ENCODE results near the gene GNAI3.

GNAI3 gene

GRCh38 chr1:109620401-109620791, 72.0 kb downstream of the GNAI3 start:
- intact Hi-C loops (cut with DNase I), result no loop called here
- DNase-seq, result peak in 3 of 10 donors; percentile 32 to 91 (median 55)

- intact Hi-C loops (cut with DNase I), result no loop called here
- peak; percentile 84 to 99 (median 95) for DNase-seq
Measured at GRCh38 chr1:109620841-109621286, 72.4 kb downstream of the GNAI3 start.

DNA sequence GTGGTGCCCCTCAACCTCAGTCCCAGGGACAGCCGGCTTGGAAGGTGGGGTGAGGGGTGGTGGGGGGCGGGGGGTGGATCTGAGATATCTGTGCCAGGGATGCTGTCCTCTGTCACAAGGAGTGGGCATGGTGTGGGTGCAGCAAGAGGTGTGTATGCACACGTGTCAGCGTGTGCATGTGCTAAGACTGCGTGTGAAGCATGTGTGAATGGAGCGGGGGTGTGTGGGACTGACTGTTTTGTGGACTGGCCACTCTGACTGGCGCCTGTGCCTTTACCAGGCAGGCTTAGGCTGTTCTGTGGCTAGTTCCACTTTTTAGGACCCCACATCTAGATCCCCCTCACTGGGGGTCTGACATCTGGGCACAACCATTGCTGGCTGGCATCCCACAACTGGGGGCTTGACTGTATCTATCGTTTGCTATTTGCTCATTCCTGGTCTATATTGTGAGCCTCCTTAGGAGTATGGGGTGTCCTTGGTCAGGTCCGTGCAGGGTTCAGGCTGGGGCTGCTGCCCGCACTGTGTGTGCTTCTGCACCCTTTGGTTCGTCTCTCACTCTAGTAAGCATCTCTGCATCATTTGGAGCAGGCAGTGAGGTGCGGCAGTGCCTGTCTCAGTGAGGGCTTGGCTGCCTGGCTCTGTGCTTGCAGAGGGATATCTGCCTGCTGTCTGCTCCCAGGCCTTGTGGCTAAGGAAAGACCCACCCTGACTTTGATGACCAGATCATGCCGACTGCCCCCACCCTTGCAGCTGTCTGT, 73.1 kb downstream of the GNAI3 start:
- intact Hi-C loops (cut with DNase I), result no loop called here
- peak in 4 of 10 donors; percentile 39 to 91 (median 76) for DNase-seq

- intact Hi-C loops (cut with DNase I), result no loop called here
Measured at GRCh38 chr1:109622137-109622892, 73.9 kb downstream of the GNAI3 start.

DNA sequence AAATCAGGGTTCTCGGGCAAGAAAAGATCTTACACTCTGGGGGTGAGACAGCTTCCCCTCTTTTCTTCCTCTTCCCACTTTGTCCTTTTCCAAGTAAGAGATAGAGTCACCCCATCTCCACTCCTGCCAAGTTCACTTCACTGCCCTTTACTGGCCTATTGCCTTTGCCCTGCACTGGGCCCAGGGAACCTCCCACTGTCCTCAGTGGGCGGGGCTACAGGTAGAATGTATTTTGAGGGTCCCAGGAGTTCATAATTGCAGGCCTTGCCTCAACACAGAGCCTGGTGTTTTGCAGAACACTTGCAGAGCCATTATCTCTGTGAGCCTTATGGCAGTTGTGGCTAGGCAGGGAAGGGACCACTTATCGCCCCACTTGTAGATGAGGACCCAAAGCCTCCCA, 74.5 kb downstream of the GNAI3 start:
- no peak for DNase-seq
- intact Hi-C loops (cut with DNase I), result no loop called here

More at GRCh38 chr1:109622137-109622892, 73.9 kb downstream of the GNAI3 start:
- DNase-seq, result peak in 1 of 10 donors; percentile 53

DNA sequence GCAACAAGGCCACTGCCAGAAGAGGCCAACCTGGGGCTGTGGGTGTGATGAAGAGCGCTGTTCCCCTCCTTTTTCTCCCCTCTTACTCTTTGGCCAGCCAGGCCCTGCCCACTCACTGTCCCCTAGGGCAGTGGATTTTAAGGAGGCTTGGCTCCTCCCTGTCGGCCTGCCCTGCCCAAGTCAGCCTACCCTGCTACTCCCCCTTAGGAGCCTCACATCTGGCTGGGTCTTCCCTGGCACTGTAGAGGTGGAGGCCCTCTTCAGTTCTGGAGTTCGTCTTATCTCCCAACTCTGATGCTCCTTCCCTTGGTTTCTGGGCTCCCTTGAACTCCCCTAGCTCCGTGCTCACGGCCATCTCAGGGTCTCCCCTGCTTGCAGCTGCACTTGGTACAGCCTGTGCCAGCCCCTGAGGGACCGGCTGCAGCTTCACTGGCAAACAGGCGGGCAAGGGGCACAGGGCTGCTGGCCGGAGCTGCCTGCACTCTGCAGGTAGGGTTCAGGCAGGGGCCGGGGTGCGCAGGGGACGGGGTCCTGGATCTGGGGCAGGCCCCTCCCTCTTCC, 75.3 kb downstream of the GNAI3 start:
- DNase-seq, result peak in 5 of 10 donors; percentile 53 to 93 (median 88)

DNA sequence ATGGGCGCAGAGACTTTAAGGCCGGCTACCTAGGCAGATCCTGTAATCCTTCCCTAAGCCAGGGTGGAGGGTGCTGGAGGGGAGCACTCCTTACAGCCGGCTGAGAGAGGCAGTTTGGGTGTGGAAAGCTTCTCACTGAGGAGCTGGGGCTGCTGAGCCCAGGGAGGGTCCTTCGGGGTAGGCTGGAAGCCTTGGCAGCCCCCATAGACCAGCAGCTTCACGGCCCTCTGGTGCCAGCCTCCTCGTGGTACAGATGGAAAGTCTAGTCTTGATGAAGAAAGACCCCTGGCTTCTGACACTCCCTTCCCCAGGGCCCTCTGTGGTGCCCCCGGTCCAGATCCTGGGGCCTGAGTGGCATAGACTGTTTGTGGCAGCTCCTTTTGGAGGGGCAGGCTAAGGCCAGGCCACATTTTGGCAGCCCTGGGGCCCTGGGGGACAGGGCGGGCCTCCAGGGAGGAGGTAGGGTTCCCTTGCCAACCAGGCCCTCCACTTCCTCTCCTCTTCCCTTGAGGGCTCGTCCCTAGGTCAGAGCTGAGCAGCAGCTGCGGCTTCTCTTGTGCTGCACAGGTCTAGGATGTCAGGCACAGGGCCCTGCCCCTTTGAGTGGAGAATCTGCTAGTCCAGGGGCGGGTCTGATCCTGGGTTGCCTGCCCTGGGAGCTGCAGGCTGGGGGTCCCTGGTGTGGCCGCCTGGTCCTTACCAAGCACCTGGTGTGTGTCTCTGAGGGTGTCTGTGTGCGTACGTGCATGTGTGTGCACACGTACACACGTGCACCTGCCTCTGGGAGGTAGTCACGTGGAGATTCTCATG, 76.0 kb downstream of the GNAI3 start:
- peak in 1 of 10 donors; percentile 74 for DNase-seq

More for the DNA sequence above, 75.3 kb downstream of the GNAI3 start:
- intact Hi-C loops (cut with DNase I), result no loop called here

GRCh38 chr1:109625176-109625575, 76.8 kb downstream of the GNAI3 start:
- peak in 1 of 10 donors; percentile 59 for DNase-seq
- intact Hi-C loops (cut with DNase I), result no loop called here

More for the DNA sequence above, 76.0 kb downstream of the GNAI3 start:
- intact Hi-C loops (cut with DNase I), result no loop called here

DNA sequence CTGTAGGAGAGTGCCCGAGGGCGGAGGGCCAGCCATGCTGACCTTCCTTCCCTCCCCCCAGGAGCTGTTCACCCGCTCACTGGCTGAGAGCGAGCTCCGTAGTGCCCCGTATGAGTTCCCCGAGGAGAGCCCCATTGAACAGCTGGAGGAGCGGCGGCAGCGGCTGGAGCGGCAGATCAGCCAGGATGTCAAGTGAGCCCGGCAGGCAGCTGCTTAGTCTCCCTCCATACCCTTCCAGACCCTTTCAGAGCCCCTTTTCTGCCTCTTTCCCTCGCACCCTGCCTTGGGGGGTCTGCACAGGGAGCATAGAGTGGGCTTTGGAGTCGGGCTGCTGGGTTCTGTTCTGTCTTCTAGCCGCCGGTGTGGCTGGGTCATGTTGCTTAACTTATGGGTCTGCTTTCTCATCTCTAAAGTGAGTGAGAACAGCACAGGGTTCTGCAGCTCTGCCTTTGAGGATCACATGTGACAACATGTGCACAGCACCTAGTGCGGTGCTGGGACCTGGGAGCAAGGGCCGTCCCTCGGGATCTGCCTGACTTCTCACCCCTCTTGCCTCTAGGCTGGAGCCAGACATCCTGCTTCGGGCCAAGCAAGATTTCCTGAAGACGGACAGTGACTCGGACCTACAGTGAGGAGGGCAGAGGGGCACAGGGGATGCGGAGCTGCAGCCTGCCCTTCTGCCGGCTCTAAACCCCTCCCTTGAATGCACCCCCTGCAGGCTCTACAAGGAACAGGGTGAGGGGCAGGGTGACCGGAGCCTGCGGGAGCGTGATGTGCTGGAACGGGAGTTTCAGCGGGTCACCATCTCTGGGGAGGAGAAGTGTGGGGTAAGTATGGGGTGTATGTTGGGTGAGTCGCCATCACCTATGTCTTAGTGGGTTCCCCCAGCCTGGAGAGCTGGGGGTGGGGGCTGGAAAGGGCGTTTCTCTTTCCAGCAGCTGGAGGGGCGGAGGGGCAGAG, 77.5 kb downstream of the GNAI3 start:
- intact Hi-C loops (cut with DNase I), result no loop called here

GRCh38 chr1:109626682-109627408, 78.4 kb downstream of the GNAI3 start:
- peak in 1 of 10 donors; percentile 72 for DNase-seq
- intact Hi-C loops (cut with DNase I), result no loop called here

More for the DNA sequence above, 77.5 kb downstream of the GNAI3 start:
- peak in 1 of 10 donors; percentile 65 for DNase-seq

- intact Hi-C loops (cut with DNase I), result no loop called here
- peak in 1 of 10 donors; percentile 67 for DNase-seq
Measured at GRCh38 chr1:109627692-109628399, 79.4 kb downstream of the GNAI3 start.

- intact Hi-C loops (cut with DNase I), result no loop called here
- DNase-seq, result peak in 1 of 10 donors; percentile 77
Measured at GRCh38 chr1:109628540-109629321, 80.3 kb downstream of the GNAI3 start.

DNA sequence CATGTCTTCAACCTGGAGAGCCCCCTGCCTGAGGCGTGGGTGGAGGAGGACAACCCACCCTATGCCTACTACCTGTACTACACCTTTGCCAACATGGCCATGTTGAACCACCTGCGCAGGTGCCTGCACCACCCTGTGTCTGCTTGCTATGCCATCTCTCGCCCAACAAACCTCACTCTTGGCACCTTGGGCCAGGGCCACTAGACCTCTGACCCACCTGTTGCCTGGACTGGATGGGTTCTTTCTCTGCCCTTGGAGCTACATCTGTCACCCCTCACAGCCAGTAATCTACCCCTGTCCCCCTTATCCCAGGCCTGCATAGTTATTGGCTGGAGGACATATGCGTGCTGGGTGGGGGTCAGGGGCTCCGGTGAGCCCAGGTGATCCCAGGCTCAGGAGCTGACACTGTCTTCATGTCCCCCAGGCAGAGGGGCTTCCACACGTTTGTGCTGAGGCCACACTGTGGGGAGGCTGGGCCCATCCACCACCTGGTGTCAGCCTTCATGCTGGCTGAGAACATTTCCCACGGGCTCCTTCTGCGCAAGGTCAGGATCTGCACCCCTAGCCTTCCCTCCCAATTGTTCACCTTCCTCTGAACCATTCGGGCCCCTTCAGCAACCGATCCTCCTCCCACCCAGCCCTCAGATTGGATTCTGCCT, 81.1 kb downstream of the GNAI3 start:
- DNase-seq, result no peak
- intact Hi-C loops (cut with DNase I), result loop anchor here (5.0 kb wide), 1 partner anchor 82 kb away; the partner anchor contains the start of gene GNAI3

- intact Hi-C loops (cut with DNase I), result loop anchor here (5.0 kb wide), 1 partner anchor 83 kb away; the partner anchor contains the start of gene GNAI3
Measured at GRCh38 chr1:109630081-109630897, 81.9 kb downstream of the GNAI3 start.

GRCh38 chr1:109630898-109631512, 82.6 kb downstream of the GNAI3 start:
- DNase-seq, result peak in 1 of 10 donors; percentile 69
- intact Hi-C loops (cut with DNase I), result loop anchor here (5.0 kb wide), 1 partner anchor 84 kb away; the partner anchor contains the start of gene GNAI3

More at GRCh38 chr1:109630081-109630897, 81.9 kb downstream of the GNAI3 start:
- peak in 1 of 10 donors; percentile 85 for DNase-seq
